HPDE6-E6E7 (cell line): ENCODE data around the gene NRARP.

ENCODE experiments used
- DNase-seq: peaks from one replicate; pipeline ENCODE4 v3.0.0; 2011; ENCODE audit warnings: missing footprints; ENCODE audit errors: extremely low spot score

The NRARP gene

DNA sequence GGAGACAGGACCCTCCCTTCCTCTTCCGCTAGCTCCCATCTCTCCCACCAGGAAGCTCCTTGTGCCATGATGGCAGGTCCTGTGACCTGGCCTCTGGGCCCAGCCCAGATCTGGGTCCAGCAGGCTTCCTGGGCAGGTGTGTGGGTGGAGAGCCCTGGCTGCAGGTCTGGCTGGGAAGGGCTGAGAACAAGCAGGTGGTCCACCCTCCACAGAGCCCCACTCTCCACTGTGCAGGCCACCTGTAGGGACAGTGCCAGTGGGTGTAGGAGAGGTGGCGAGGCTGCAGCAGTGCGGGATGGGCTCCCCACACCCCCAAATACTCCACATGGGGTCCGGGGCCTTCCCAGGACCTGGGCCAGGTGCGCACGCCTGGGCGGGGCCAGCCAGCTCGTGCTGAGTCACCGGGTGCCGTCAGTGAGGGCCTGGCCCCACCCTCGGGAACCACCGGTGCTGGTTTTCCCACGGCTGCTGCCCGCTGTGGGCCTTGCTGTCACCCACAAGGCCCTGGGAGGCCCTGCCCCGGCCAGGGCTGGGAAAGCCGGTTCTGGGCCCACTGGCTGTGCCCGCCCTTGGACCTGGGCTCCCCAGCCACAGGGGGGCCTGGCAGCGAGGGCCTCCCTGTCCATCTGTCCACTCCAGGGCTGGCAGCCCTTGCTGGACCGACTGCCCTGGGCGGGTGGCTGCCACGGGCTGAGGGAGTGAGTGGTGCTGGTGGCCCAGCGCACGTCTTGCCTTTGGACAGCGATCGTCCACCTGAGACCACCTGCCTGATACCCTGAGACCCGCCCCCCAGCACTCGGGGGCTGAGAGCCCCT, 9.3 kb upstream of the NRARP start:
- DNase-seq = peak; percentile 94

DNA sequence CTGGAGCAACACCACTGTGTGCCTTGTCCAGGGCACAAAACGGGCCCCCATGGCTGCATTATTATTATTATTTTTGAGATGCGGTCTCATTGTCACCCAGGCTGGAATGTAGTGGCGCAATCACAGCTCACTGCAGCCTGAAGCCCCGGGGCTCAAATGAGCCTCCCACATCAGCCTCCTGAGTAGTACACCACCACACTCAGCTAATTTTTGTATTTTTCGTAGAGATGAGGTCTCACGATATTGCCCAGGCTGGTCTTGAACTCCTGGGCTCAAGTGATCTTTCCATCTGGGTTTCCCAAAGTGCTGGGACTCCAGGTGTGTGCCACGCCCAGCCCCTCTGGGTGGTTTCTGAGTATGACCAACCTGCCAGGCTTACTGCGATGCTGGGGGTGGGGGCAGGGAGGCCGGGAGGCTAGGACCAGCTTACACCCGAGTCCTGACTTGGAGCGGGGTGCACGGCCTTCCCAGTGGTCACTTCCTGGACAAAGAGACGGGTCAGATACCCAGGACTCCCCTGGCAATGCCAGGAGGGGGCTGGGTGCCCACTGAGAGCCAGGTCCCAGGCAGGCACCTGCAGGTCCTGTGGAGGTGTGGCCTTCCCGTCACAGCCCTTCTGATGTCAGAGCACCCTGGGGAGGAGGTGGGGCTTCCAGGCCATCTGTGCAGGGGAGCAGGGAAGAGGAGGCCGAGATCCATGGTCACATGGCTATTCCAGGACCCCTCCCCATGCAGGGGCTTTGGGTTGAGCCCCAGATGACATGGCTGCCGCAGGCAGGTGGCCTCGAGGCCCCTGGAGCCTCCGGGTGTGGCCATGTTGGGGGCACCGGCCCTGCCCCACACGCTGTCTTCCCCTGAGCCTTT, 8.3 kb upstream of the NRARP start:
- no peak for DNase-seq

DNA sequence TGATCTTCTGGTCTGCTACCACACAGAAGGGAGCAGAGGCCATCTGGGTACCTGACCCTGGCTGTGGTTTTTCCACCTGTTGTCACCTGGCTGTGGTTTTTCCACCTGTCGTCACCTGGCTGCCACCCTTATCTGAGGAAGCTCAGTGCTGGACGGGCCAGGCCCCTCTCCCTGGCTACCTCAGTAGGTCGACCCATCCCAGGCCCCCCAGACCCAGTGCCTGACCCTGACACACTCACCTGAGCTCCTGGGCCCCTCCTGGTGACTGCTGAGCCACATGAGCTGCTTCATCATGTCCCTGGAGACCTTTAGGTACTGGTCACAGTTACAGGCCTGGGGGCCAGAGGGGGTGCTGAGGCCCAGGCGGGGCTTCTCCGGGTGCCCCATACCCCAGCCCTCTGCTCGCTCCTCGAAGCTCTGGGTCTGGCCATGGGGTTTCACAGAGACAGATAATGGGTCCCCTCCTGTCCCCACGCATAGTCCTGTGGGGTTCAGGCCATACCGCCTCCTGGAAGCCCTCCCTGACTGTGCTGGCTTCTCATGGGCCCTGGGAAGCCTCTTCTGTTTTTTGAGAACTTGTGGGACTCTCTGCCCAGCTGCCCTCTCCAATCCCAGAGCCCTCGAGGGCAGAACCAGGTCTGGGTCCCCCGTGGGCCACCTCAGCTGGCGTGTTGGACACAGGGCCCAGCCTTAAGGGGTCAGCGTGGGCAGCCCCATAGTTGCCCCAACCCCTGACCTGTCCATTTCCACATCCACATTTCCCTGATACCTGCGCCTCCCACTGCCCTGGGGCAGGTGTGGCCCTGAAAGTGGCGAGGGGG, 7.5 kb upstream of the NRARP start:
- DNase-seq = no peak

DNA sequence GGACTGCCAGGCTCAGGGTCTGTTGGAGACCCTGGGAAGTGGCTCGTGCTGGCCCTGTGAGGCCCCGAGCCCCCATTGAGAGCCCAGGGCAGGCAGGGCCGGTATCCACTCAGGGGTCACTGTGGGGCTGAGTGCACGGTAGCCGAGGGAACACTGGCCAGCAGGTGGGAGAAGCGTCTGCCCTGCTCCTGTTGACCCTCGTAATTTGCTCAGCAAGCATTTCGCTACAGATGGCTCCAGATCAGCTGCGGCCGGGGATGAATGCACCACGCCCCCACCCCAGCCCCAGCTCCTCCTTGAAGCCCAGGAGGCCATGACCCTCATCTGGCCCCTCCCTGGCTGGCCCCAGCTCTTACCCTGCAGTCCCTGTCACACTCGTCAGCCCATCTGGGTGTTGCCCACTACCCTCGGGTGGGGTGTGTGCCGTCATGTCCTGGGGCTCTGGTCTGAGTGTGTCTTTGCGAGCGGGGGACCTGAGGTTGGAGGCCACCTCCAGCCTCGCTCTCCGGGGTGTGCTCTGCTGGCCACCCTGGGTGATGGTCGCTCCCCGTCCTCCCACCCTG, 6.1 kb upstream of the NRARP start:
- no peak for DNase-seq

DNA sequence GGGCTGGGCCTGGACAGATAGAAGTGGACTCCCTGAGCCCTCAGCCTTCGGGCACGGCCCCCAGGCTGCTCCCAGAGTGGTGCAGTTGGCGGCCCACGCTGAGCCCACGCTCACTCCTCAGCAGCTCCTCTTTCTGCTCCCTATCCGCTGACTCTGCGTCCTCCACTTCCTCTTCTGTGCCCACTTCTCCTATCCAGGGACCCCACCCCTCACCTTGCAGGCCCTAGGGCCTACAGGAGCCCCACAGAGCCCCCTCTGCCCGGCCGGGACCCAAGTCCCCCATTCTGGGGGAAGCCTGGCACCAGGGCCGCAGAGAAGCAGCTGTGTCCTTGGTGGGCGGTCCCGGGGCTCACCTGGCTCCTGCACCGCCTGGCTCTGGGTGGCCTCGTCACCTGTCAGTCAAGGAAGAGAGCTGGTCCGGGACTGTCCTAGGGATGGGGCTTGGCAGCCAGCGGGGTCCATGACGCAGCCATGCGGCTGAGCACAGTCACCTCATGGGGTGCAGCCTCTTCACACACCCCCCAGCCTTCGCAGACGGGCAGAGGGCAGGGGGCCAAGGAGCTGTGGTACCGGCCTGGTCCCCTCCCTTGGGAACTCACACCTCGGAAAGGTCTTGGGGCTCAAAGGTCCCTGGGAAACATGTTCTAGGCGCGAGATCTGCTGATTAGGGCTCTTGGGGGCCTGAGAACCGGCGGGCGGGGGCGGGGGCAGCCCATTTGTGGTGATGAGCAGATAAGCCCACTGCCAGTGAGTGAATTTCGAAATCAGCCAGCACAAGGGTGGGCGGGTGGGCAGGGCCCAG, 5.4 kb upstream of the NRARP start:
- no peak for DNase-seq

DNA sequence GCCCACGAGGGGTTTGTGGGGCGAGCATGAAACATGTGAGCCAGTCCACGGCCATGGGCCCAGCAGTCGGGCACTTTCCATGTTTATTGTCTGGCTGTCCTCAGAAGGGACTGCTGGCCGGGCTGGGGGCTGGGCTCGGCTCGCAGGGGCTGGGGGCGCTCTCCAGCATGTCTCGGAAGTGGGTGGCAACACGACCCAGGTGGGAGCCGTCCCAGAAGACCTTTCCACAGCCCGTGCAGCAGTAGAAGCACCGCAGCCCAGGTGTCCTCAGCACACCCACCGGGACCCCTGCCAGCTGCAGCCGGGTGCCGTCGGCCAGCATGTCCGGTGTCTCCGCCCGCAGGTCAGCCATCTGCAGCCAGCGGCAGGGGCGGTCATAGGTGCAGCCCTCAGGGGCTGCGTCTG, 4.8 kb upstream of the NRARP start:
- no peak for DNase-seq

DNA sequence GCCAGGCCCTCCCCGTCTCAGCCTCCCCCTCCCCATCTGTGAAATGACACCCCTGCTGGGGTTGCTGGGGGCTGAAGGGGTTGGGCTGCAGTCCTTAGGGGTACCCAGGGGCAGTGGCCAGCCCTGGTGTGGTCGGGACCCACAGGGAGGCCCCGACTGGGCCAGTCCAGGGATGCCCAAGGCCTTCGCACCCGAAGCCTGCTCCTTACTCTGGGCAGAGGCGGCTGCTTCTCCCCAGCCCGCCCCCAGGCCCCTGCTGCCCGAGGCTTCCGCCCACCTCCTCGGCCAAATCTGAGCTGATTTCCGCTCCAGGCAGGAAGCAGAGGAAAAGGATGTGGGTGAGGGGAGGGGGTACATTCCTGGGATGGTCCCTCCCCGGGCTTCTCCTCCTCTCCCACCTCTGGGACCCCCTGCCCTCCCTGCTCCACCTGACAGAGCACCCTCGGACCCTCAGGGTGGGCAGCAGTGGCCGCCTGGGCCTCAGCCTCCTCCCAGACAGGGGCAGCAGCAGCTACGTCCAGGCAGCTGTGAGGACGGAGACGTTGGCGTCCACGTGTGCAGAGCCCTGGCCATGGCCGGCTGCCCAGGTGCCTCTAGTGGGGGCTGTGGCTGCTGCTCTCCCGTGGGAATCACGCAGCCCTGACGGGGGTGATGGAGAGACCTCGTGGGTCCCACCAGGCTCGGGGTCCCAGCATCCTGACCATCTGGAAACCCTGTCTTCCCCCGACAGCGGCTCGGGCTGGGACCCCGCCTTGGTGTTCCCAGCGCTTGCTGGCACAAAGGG, 4.2 kb upstream of the NRARP start:
- no peak for DNase-seq

DNA sequence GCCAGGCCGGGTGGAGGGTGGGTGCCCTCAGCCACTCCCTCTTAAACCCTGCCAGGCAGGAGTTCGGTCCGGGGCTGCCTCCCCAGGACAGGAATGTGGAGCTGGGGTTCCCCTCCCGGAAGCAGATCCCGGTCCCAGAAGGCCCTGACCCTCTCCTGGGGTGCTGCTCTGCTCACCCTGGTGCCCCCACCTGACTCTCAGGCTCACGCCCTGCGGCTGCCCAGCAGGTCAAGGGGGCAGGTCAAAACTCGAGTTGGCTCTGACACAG, 3.7 kb upstream of the NRARP start:
- DNase-seq = no peak

DNA sequence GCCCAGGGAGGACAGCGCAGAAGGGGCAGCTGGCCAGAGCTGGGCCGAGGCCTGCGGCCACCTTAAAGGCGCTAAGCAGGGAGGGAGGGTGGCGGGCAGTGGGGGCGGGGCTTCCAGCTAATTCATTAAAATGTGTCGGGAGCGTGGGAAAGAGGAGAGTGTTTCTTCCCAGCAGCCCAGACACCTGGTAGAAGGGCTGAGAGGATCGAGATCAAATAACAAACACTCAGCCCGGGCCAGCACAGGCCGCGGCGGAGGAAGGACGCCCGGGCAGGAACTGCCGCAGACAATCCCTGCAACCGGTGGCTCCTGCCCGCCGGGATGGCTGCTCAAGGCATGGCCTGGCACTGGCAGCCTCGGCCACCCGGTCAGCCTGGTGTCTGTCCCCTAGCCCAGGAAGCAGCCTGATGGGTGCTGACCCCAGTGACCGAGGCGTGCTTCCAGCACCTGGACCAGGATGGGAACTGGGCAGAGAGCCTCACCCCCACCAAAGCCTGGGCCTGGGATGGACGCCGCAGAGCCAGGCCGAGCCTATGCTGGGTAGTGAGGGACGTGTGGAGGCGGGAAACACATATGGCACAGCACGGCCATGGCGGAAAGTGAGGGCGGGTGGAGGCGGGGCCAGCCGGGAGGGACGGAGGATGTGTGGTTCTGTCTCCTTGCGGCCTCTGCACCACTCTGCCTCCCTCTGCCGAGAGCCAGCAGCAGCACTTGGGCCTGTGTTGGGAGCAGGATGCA, 3.2 kb upstream of the NRARP start:
- DNase-seq = no peak

DNA sequence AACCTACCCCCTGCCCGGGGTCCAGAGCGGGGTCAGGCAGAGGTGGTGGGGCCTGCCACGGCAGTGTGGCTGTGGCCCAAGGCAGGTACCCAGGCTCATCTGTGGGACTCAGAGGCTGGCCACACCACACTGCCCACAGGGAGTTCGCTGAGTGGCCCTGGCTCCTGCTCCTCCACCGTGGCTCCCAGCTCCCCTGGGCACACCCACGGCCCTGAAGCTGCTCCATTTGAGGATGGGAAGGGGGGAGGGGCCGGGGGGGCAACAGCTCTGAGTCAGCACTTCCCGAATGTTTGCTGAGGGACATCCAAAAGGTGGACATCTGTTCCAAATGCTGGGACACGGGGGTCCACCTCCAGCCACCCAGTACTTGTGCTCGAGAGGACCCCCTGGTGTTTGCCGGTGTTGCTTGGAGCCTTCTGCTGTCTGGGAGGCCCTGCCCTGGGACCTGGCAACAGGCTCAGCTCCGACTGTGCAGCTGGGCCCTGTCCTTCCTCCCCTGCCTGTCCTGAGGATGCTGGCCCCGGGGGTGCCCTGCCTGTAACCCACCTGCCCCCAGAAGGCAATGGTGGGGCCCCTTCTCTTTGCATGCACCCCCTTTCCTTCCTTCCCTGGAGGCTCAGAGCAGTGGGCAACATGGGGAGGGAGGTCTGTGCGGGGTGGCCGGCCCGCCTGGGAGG, 2.5 kb upstream of the NRARP start:
- DNase-seq = no peak

DNA sequence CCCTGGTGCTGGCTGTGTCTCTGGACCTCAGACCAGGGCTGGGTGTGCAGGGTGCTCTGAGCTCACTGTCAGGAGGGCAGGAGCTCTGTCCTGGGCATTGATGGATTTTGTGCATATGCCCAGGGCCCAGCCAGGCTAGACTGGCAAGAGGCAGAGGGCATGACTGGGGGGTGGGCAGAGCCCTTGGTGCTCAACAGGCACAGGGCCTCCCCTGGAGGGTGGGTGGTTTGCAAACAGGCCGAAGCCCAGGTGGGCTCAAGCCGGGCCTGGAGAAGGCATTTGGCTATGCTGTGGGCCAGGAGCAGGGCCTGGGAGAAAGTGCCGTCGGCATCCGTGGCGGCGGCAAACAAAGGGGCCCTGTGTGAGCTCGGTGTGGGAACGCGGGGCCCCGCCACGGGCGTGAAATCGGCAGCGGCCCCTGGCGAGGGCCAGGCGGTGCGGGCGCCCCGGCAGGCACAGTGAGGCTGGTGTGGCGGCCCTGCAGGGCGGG, 1.9 kb upstream of the NRARP start:
- no peak for DNase-seq

DNA sequence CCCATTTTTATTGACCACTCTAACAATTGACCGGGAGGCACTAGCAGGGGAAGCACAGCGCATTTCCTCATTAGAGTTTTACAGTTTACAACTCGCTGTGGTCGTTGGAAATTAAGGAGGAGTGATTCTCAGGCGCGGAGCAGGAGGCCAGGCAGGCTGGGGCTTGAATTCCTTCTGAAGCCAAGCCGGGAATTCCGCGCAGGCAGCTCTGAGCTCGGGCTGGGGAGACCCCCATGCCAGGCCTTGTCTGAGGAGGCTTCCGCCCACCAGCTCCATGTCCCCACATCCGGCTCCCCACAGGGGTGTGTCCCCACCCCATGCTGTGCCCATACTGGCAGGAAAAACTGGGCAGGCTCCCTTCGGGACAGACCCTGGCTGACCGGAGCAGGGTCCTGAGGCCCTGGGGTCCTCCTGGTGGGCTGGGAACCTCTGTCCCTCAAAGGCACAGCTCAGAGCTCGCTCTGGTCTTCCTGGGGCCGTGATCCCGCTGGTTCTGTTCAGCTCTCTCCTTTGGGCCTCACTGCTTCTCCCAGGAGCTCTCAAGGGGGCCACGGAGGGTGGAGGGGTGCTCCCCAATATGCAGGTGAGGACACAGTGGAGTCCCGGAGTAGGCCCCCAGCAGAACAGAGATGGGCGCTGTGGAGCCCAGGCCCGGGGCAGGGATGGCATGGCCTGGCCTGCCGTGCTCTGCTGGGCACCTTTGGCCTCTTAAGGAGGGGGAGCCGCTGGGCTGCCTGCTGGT, 1.3 kb upstream of the NRARP start:
- DNase-seq = no peak

DNA sequence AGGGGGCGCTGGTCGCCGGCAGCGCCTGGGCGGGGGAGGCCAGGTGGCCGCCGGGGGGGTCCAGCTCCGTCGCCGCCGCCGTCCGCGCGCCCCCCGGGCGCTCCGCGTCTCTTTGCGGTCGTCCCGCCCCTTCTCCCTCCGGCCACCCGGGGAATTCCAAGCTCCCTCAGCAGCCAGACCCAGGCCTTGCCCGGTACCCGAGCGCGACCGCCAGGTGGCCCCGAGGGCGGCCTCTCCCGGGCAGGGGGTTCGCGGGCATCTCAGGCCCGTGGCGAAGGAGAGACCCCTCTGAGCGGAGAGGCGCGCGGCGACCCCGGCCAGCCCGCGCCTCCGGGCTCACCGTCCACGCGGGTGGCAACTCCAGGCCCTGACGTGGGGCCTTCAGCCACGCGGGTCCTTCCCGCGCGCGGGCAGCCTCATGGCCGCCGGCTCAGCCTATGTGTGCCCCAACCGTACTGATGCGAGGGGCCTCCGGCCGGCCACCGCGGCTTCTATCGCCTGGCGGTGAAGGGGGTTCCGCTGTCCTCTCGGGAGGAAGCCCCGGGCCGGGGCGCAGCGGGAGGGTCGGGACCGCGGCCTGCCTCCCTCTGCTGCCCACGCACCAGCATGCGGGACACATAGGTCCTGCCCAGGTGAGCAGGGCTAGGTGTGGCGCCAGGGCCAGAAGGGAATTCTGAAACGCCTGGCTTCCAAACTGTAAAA, 529 bp upstream of the NRARP start:
- no peak for DNase-seq

DNA sequence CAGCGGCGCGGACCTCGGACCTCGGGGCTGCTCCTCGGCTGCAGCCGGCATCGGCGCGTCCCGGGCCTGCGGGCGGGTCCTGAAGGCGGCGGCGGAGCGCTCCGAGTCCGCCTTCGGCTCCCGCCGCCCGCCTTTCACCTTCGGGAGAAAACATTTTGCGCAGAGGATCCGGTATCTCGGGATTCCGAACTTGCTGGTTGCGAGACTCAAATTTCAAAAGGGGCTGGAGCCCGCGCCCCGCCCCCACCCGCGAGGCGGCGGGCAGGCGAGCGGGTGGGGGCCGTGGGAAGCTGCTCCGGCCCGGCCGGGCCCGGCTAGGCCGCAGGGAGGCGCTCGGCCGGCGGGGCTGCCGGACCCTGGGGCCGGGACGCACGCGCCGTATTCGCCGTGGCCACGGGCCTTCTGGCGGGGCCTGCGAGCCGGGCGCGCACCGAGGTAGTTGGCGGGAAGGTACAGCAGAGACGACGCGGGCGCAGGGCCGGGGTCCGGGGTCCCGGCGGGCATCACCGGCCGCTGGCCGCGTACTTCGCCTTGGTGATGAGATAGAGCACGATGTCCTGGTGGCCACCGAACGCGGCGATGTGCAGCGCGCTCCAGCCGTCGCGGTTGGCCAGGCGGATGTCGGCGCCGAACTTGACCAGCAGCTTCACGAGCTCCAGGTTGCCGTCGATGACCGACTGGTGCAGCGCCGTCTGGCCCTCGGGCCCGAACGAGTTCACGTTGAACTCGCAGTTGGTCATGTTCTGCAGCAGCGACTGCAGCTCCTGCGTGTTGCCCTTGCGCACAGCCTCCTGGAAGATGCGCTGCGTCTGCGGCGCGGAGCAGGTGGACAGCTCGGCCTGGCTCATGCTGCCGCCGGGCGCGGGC, 757 bp downstream of the NRARP start:
- DNase-seq = no peak

DNA sequence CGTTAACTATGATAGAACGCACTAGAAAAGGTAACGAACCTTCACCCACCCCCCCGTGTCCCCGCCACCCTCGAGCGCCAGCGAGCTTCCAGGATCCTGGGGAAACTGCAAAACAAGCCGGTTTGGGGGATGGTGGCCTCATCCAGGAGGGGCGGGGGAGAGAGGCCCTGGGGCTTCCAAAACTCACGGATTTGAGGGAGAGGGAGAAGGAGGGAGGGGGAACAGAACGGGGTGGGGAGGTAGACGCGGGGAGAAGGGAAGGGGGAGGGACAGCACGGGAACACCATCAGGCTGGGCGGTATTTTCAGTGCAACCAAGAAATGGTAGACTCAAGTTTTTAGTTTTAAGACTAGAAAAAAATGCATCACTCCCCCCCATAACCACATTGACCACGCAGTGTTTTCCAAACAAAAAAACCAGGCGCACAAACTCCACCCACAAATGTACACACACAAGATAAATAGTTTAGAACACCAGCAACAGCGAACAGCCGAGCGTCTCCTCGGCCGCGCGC, 1.4 kb downstream of the NRARP start:
- DNase-seq = no peak

DNA sequence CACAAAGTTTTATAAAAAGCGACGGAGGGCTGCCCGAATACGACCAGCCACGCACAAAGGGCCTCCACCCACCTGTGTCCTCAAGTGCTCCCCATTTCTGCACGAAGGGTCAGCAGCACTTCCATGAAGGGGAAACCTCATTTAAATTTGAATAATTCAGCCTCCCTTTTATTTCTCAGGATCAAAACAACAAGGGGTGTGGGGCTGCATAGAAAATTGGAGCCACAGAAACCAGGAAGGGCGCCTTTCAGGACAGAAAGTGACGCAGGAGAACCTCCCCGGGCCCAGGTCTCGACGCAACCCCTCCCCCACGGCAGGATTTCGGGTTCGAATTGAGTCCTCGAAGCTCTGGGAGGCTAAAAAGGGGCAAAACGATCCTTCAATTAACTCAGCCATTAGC, 2.1 kb downstream of the NRARP start:
- no peak for DNase-seq

DNA sequence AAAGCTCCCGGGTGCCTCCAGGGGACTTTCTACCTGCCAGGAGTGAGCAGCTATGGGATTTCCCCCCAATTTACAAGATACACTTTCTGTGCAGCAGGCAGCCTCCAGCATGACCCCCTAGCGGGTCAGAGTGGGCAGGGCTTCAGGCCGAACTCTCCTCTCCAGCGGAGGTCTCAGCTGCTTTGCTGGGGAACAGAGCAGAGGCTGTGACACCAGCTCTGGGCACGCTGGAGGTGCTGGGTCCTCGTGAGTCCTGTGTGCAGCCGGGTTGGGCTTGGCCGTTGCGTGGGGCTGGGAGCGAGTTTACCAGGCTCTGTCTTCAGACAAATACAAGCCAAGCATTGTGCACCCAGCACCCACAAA, 2.9 kb downstream of the NRARP start:
- DNase-seq = no peak
